Left forelimb (tissue), 1 donor: ENCODE results near the gene SLC49A4.

Experiments
- DNase-seq: peaks from one replicate; pipeline ENCODE4 v3.0.0-alpha.2; 2018; ENCODE audit warnings: low spot score

The SLC49A4 gene

DNA sequence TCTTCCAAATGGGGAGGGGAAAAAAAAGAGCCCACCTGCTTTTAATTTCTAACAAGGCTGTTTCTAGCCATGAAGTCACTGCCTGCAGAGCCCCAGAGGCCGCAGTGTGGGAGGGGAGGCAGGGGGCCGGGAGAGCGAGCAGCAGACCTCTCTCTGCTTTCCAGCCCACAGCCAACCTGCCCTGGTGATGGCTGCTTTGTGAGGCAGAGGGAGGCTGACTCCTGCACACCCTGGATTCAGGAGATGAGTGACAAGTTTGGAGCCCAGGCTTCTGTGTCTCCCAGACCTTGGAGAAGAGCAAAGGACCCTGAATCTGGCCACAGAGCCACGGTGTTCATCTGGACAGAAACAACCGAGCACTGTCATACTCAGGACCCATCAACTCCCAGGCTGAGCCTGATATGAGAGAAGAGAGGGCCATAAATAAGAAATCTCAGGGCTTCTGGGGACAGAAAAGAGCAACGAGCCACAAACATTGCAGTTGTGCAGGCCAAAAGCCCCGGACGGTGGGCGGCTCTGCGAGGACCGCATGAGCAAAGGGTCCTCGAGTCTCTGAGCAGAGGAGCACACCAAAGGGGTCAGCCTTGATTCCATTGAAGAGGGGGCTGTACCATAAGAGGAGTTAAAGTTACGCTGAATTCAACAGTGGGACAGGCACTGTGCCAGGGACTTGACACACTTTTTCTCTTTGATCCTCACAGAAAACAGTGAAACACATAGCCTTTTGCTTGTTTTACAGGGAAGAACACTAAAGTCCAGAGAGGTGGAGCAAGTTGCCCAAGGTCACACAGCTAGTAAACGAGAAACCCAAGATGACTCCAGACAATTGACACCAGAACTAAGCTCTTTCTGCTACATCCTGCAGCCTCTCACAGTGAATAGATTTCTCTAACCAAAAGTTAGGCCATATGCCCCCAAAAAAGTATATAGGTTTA, 135.5 kb downstream of the SLC49A4 start:
- DNase-seq = no peak
